Smooth muscle cell (in vitro differentiated cells): ENCODE data around the gene TSPAN5. TPM values are rescaled to one million over a fixed set of nuclear protein-coding genes. Genes with fewer than 3 reads are reported as not detected.
"Not testable (repeated sequence)": the region's sequence is repeated elsewhere in the genome, so short reads cannot be mapped to it uniquely, and the experiment has no call there.

Source experiments
- DNase-seq: peaks from one replicate; lab custom pipeline; 2025; ENCODE audit not compliant: unreplicated experiment; lab: John Stamatoyannopoulos, UW
- H2AFZ ChIP-seq: fragments of 200-600 bp; sonication (generic); 2 replicates; pipeline ENCODE4 v1.6.0; 2016; ENCODE audit warnings: antibody characterized with exemption, low read depth, mild to moderate bottlenecking
- H3F3A ChIP-seq: fragments of 200-600 bp; sonication (generic); 2 replicates; pipeline ENCODE4 v1.6.0; 2017; ENCODE audit warnings: antibody characterized with exemption, low read depth
- H3K27ac ChIP-seq: fragments of 200-600 bp; sonication (generic); 2 replicates; pipeline ENCODE4 v1.5.1; 2016; ENCODE audit warnings: low read depth, mild to moderate bottlenecking
- H3K27me3 ChIP-seq: fragments of 200-600 bp; sonication (generic); 2 replicates; pipeline ENCODE4 v1.6.1; 2016; ENCODE audit warnings: low read depth, mild to moderate bottlenecking
- H3K36me3 ChIP-seq: fragments of 200-600 bp; sonication (generic); 2 replicates; pipeline ENCODE4 v1.5.1; 2016; ENCODE audit warnings: low read depth
- H3K4me1 ChIP-seq: fragments of 200-600 bp; sonication (generic); 2 replicates; pipeline ENCODE4 v1.5.1; 2016; ENCODE audit warnings: low read depth
- H3K4me2 ChIP-seq: fragments of 200-600 bp; sonication (generic); 2 replicates; pipeline ENCODE4 v1.6.0; 2016; ENCODE audit warnings: mild to moderate bottlenecking
- H3K4me3 ChIP-seq: fragments of 200-600 bp; sonication (generic); 2 replicates; pipeline ENCODE4 v1.5.1; 2016; ENCODE audit warnings: mild to moderate bottlenecking
- H3K79me2 ChIP-seq: fragments of 200-600 bp; sonication (generic); 2 replicates; pipeline ENCODE4 v1.6.0; 2016; ENCODE audit warnings: low read depth, mild to moderate bottlenecking
- H3K9ac ChIP-seq: fragments of 200-600 bp; sonication (generic); 2 replicates; pipeline ENCODE4 v1.6.0; 2016; ENCODE audit warnings: low read depth
- H3K9me3 ChIP-seq: fragments of 200-600 bp; sonication (generic); replicated peaks from 2 replicates; pipeline ENCODE4 v1.5.1; 2016; ENCODE audit warnings: low read depth
- H4K20me1 ChIP-seq: fragments of 200-600 bp; sonication (generic); 2 replicates; pipeline ENCODE4 v1.6.0; 2016; ENCODE audit warnings: low read depth
- CTCF ChIP-seq: fragments of 200-600 bp; sonication (generic); IDR thresholded peaks from 2 replicates; pipeline ENCODE4 v1.5.1; 2017; ENCODE audit warnings: borderline replicate concordance, mild to moderate bottlenecking, antibody characterized with exemption; ENCODE audit not compliant: insufficient read depth, poor library complexity, severe bottlenecking
- WGBS: methylation state at CpG from one replicate; pipeline ENCODE4 v1.1.7; 2016; ENCODE audit warnings: low lambda C conversion rate; 5-methylcytosine and 5-hydroxymethylcytosine counted together
- polyA plus RNA-seq: library from polyadenylated mRNA; unstranded; fragments of >200 nt; fragmentation: Nextera tagmentation; extraction: Ambion mirVana; gene quantifications from 2 replicates; pipeline ENCODE4 v1.2.1, GENCODE V29; 2016
- total RNA-seq: library from RNA; depleted of rRNA; stranded (reverse); fragments of >200 nt; gene quantifications from 2 replicates; pipeline ENCODE4 v1.2.3, GENCODE V29; 2014

The TSPAN5 gene
- total RNA-seq (28.3 and 36.9 TPM in 2 replicates), polyA plus RNA-seq (33.7 and 35.8 TPM in 2 replicates)

GRCh38 chr4:98658287-98659105, at the start of gene TSPAN5:
Gene TSPAN5, minus strand, starts transcription at chr4:98658611.
- H3K27ac ChIP-seq = peak within 1 kb of the TSS; percentile 56
- peaks cover 47% of the 10 kb centered on the region for H3K79me2 ChIP-seq
- H3K27me3 ChIP-seq = no peaks in the 10 kb centered on the region
- H3K4me3 ChIP-seq = peak within 1 kb of the TSS; percentile 63
- H3K36me3 ChIP-seq = no peaks in the 10 kb centered on the region
- peaks cover 41% of the 10 kb centered on the region for H3K4me1 ChIP-seq
- H3K9ac ChIP-seq = peak within 1 kb of the TSS; percentile 67
- DNase-seq = peak; percentile 49
- H3F3A ChIP-seq = peaks cover 14% of the 10 kb centered on the region
- peak within 1 kb of the TSS; percentile 76 for H2AFZ ChIP-seq
- peaks cover 9% of the 10 kb centered on the region for H4K20me1 ChIP-seq
- H3K4me2 ChIP-seq = peak within 1 kb of the TSS; percentile 91
- under 1% methylated on average over 41 of the region's 113 CpGs for WGBS
- H3K9me3 ChIP-seq = no peaks in the 10 kb centered on the region
- no peak for TF ChIP-seq CTCF

GRCh38 chr4:98706935-98707334, 48.5 kb upstream of the TSPAN5 start:
- Histone ChIP-seq H3K9ac (no peak overlapping the region), H3K4me3 (no peak overlapping the region), H3F3A (no peaks in the 10 kb centered on the region), H4K20me1 (no peaks in the 10 kb centered on the region), H3K79me2 (no peaks in the 10 kb centered on the region), H3K4me2 (no peak overlapping the region), H3K27ac (no peak overlapping the region), H3K9me3 (no peaks in the 10 kb centered on the region), H3K4me1 (no peaks in the 10 kb centered on the region), H2AFZ (no peak overlapping the region), H3K36me3 (no peaks in the 10 kb centered on the region), H3K27me3 (no peaks in the 10 kb centered on the region)
- no peak for DNase-seq
- no peak for TF ChIP-seq CTCF
- WGBS = 94% methylated on average over 1 of the region's 1 CpG

GRCh38 chr4:98706200-98706813, 47.9 kb upstream of the TSPAN5 start:
- H3K9me3 ChIP-seq = no peaks in the 10 kb centered on the region
- H2AFZ ChIP-seq = no peak overlapping the region
- H3K79me2 ChIP-seq = no peaks in the 10 kb centered on the region
- no peaks in the 10 kb centered on the region for H3K4me1 ChIP-seq
- H3K36me3 ChIP-seq = no peaks in the 10 kb centered on the region
- no peak for DNase-seq
- no peak overlapping the region for H3K4me3 ChIP-seq
- no peak overlapping the region for H3K4me2 ChIP-seq
- H3K27ac ChIP-seq = no peak overlapping the region
- WGBS = 93% methylated on average over 4 of the region's 4 CpGs
- no peaks in the 10 kb centered on the region for H3K27me3 ChIP-seq
- no peak for TF ChIP-seq CTCF
- H3F3A ChIP-seq = no peaks in the 10 kb centered on the region
- no peaks in the 10 kb centered on the region for H4K20me1 ChIP-seq
- H3K9ac ChIP-seq = no peak overlapping the region

- H3K27ac ChIP-seq, H3K4me3 ChIP-seq, DNase-seq, H3K79me2 ChIP-seq, H3K9ac ChIP-seq, H3K36me3 ChIP-seq, H2AFZ ChIP-seq, H3K4me1 ChIP-seq, H3K4me2 ChIP-seq, H3K9me3 ChIP-seq, H4K20me1 ChIP-seq, H3F3A ChIP-seq, H3K27me3 ChIP-seq: not testable (repeated sequence)
- 90% methylated on average over 3 of the region's 3 CpGs for WGBS
These were observed 47.2 kb upstream of the TSPAN5 start for GRCh38 chr4:98705586-98705985.
